MM.1S (cell line): ENCODE data around the gene FOXP1.

ENCODE experiments used
- DNase-seq: peaks from one replicate; pipeline ENCODE4 v3.0.0-alpha.2; 2015
- H2AFZ ChIP-seq: fragments of 300-600 bp; sonication (generic); 2 replicates; pipeline ENCODE4 v1.6.0; 2016; ENCODE audit warnings: antibody characterized with exemption, low read length
- H3F3A ChIP-seq: fragments of 300-600 bp; sonication (generic); 2 replicates; pipeline ENCODE4 v1.6.1; 2016; ENCODE audit warnings: mild to moderate bottlenecking, antibody characterized with exemption, low read length, moderate library complexity, mixed read lengths; ENCODE audit not compliant: insufficient read depth
- H3K27ac ChIP-seq: fragments of 300-600 bp; sonication (generic); 2 replicates; pipeline ENCODE4 v1.5.1; 2016; ENCODE audit warnings: mild to moderate bottlenecking, low read length
- H3K27me3 ChIP-seq: fragments of 300-600 bp; sonication (generic); replicated peaks from 2 replicates; pipeline ENCODE4 v1.6.0; 2016; ENCODE audit warnings: low read length; ENCODE audit not compliant: insufficient read depth
- H3K36me3 ChIP-seq: fragments of 300-600 bp; sonication (generic); replicated peaks from 2 replicates; pipeline ENCODE4 v1.6.1; 2016; ENCODE audit warnings: mild to moderate bottlenecking, low read length, mixed read lengths; ENCODE audit not compliant: insufficient read depth
- H3K4me1 ChIP-seq: fragments of 300-600 bp; sonication (generic); 2 replicates; pipeline ENCODE4 v1.6.1; 2016; ENCODE audit warnings: low read length, mixed read lengths
- H3K4me2 ChIP-seq: fragments of 300-600 bp; sonication (generic); 2 replicates; pipeline ENCODE4 v1.6.0; 2016; ENCODE audit warnings: low read depth, low read length
- H3K4me3 ChIP-seq: fragments of 300-600 bp; sonication (generic); 2 replicates; pipeline ENCODE4 v1.5.1; 2016; ENCODE audit warnings: low read length, mixed read lengths
- H3K79me2 ChIP-seq: fragments of 300-600 bp; sonication (generic); 2 replicates; pipeline ENCODE4 v1.6.1; 2016; ENCODE audit warnings: mixed run types, low read length, mixed read lengths
- H3K9ac ChIP-seq: fragments of 300-600 bp; sonication (generic); 2 replicates; pipeline ENCODE4 v1.6.1; 2016; ENCODE audit warnings: low read length, mixed read lengths
- H3K9me2 ChIP-seq: fragments of 300-600 bp; sonication (generic); replicated peaks from 2 replicates; pipeline ENCODE4 v1.6.1; 2016; ENCODE audit warnings: mild to moderate bottlenecking, low read length, mixed read lengths; ENCODE audit not compliant: insufficient read depth
- H3K9me3 ChIP-seq: fragments of 300-600 bp; sonication (generic); replicated peaks from 2 replicates; pipeline ENCODE4 v1.6.1; 2016; ENCODE audit warnings: mild to moderate bottlenecking, low read length, mixed read lengths; ENCODE audit not compliant: insufficient read depth
- H4K20me1 ChIP-seq: fragments of 300-600 bp; sonication (generic); 2 replicates; pipeline ENCODE4 v1.6.1; 2016; ENCODE audit warnings: mild to moderate bottlenecking, low read length, moderate library complexity, mixed read lengths; ENCODE audit not compliant: insufficient read depth
- CTCF ChIP-seq: fragments of 300-600 bp; sonication (generic); IDR thresholded peaks from 2 replicates; pipeline ENCODE4 v1.5.1; 2016; ENCODE audit warnings: antibody characterized with exemption, low read length, mixed read lengths
- EZH2 ChIP-seq: fragments of 300-600 bp; sonication (generic); optimal IDR thresholded peaks from 2 replicates; pipeline ENCODE3; 2017; ENCODE audit warnings: low read depth, mild to moderate bottlenecking, antibody characterized with exemption, low read length, mixed read lengths
- EZH2phosphoT487 ChIP-seq: fragments of 300-600 bp; sonication (generic); IDR thresholded peaks from 2 replicates; pipeline ENCODE4 v1.6.1; 2018; ENCODE audit warnings: antibody characterized with exemption, low read length

FOXP1 gene

GRCh38 chr3:71135373-71136088 lies 448.0 kb downstream of the FOXP1 start:
- Histone ChIP-seq H3K9me3 (no peaks in the 10 kb centered on the region), H3K79me2 (no peaks in the 10 kb centered on the region), H3K9me2 (no peaks in the 10 kb centered on the region), H3K27ac (no peak overlapping the region), H3K4me2 (no peak overlapping the region), H3K9ac (no peak overlapping the region), H3K36me3 (no peaks in the 10 kb centered on the region), H3K4me3 (no peak overlapping the region), H3K27me3 (no peaks in the 10 kb centered on the region), H4K20me1 (no peaks in the 10 kb centered on the region), H2AFZ (no peak overlapping the region), H3K4me1 (no peaks in the 10 kb centered on the region), H3F3A (no peaks in the 10 kb centered on the region)
- TF ChIP-seq EZH2 (no peak), CTCF (no peak), EZH2phosphoT487 (no peak)
- DNase-seq, result no peak

GRCh38 chr3:71134521-71134920 lies 449.0 kb downstream of the FOXP1 start:
- no peaks in the 10 kb centered on the region for H3K4me1 ChIP-seq
- no peaks in the 10 kb centered on the region for H4K20me1 ChIP-seq
- H3K27ac ChIP-seq, result no peak overlapping the region
- H3F3A ChIP-seq, result no peaks in the 10 kb centered on the region
- DNase-seq, result no peak
- H3K4me3 ChIP-seq, result no peak overlapping the region
- H3K27me3 ChIP-seq, result no peaks in the 10 kb centered on the region
- no peak overlapping the region for H2AFZ ChIP-seq
- no peak overlapping the region for H3K4me2 ChIP-seq
- H3K79me2 ChIP-seq, result no peaks in the 10 kb centered on the region
- H3K9ac ChIP-seq, result no peak overlapping the region
- no peaks in the 10 kb centered on the region for H3K9me3 ChIP-seq
- H3K9me2 ChIP-seq, result no peaks in the 10 kb centered on the region
- no peaks in the 10 kb centered on the region for H3K36me3 ChIP-seq
- no peak for TF ChIP-seq EZH2phosphoT487

DNA sequence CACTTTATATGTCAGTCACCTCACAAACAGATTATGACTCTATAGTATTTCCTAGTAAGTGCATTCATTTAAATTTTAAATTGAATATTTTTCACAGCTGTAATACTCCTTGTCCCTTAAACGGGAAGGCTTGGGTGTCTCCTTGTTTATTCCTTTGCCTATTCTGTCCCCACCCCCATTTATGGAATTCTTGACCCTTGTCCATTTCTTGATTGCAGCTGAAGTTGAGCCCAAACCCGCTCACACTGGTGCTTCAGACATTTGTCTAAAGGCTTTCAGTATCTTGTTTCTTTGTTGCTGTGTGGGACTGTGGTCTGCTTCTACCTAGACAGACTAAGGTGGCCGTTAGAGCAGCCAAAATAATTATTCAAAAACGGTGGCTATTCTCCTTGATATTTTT lies 449.7 kb downstream of the FOXP1 start:
- DNase-seq, result no peak
- Histone ChIP-seq H3K9ac (no peak overlapping the region), H3F3A (no peaks in the 10 kb centered on the region), H3K4me3 (no peak overlapping the region), H3K79me2 (no peaks in the 10 kb centered on the region), H3K9me3 (no peaks in the 10 kb centered on the region), H3K36me3 (no peaks in the 10 kb centered on the region), H2AFZ (no peak overlapping the region), H3K4me2 (no peak overlapping the region), H3K27ac (no peak overlapping the region), H3K4me1 (no peaks in the 10 kb centered on the region), H3K27me3 (no peaks in the 10 kb centered on the region), H3K9me2 (no peaks in the 10 kb centered on the region), H4K20me1 (no peaks in the 10 kb centered on the region)
- no peak for TF ChIP-seq EZH2
- TF ChIP-seq EZH2phosphoT487, result no peak
- no peak for TF ChIP-seq CTCF

DNA sequence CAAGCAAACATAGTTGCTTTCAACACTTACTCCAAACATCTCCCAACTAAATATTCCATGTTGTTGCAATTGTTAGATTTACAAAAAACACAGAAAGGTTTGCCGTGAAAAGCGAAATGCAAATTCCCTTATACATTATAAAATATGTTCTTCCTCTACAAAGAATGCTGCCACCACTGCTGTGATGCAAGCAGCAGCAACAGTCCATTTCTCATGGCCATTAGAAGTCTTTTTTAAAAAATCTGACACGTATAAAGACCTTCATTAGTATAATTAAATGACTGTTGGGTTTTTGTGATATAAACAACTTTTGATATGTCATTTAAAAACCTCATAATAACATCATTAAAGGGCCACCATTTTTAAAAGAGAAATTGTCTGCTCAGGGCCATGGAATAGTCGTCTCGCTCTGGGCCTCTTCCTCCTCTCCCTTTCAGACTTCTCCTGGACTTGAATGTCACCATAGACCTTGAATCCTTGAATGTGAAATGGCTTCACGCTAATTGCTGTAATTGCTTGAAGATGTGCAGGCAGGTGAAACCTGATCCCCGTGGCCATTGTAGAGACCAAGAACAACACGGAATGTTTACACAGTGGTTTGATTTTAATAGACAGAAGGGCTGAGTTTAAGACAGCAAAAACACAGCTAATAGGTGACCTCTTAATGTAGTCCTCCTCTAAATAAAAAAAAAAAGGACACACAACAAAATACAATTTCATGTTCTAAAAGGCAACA lies 450.4 kb downstream of the FOXP1 start:
- Histone ChIP-seq H3K36me3 (no peaks in the 10 kb centered on the region), H3K4me2 (no peak overlapping the region), H3K27ac (no peak overlapping the region), H3K9me3 (no peaks in the 10 kb centered on the region), H3K9ac (no peak overlapping the region), H3K4me1 (no peaks in the 10 kb centered on the region), H3K9me2 (no peaks in the 10 kb centered on the region), H4K20me1 (no peaks in the 10 kb centered on the region), H3K27me3 (no peaks in the 10 kb centered on the region), H2AFZ (no peak overlapping the region), H3K4me3 (no peak overlapping the region), H3K79me2 (no peaks in the 10 kb centered on the region), H3F3A (no peaks in the 10 kb centered on the region)
- TF ChIP-seq EZH2, result no peak
- no peak for TF ChIP-seq EZH2phosphoT487
- no peak for TF ChIP-seq CTCF
- DNase-seq, result no peak
